RPMI7951 (cell line): Measurements from ENCODE around the gene DGCR8. TPM values are rescaled to one million over a fixed set of nuclear protein-coding genes. Genes with fewer than 3 reads are reported as not detected.
A peak's percentile ranks its signal among the peaks of the same experiment; 100 is the strongest.

Experiments
- DNase-seq: peaks from one replicate; pipeline ENCODE4 v3.0.0-alpha.2; 2012; ENCODE audit warnings: low read depth
- total RNA-seq: library from RNA; depleted of rRNA; stranded (reverse); fragments of >200 nt; shearing (Covaris generic); gene quantifications from 2 replicates; pipeline ENCODE4 v1.2.3, GENCODE V29; 2014; rRNA removed

The DGCR8 gene
- total RNA-seq: 9.2 and 9.9 TPM in 2 replicates

GRCh38 chr22:20079745-20080444, at the start of gene DGCR8:
Gene DGCR8 (plus strand): TSS chr22:20080241. CDS start chr22:20085964, 5,723 bp downstream.
- DNase-seq: peak; percentile 92

- no peak for DNase-seq
Measured at GRCh38 chr22:20031732-20032406, 48.2 kb upstream of the DGCR8 start.

- DNase-seq: no peak
Measured at GRCh38 chr22:20032407-20032991, 47.5 kb upstream of the DGCR8 start.

GRCh38 chr22:20033045-20033706, 46.9 kb upstream of the DGCR8 start:
- no peak for DNase-seq

- DNase-seq: no peak
Measured at GRCh38 chr22:20034143-20034542, 45.9 kb upstream of the DGCR8 start.

GRCh38 chr22:20035375-20036083, 44.5 kb upstream of the DGCR8 start:
- no peak for DNase-seq

GRCh38 chr22:20036084-20036482, 44.0 kb upstream of the DGCR8 start:
- DNase-seq: no peak

GRCh38 chr22:20036535-20037392, 43.3 kb upstream of the DGCR8 start:
- no peak for DNase-seq

- no peak for DNase-seq
Measured at GRCh38 chr22:20037419-20037818, 42.6 kb upstream of the DGCR8 start.

GRCh38 chr22:20038574-20038973, 41.5 kb upstream of the DGCR8 start:
- no peak for DNase-seq

GRCh38 chr22:20039683-20040325, 40.2 kb upstream of the DGCR8 start:
- DNase-seq: no peak

- DNase-seq: no peak
Measured at GRCh38 chr22:20040327-20041200, 39.5 kb upstream of the DGCR8 start.

GRCh38 chr22:20043057-20043996, 36.7 kb upstream of the DGCR8 start:
- DNase-seq: no peak

GRCh38 chr22:20043997-20044342, 36.1 kb upstream of the DGCR8 start:
- no peak for DNase-seq

- no peak for DNase-seq
Measured at GRCh38 chr22:20044495-20045151, 35.4 kb upstream of the DGCR8 start.

- no peak for DNase-seq
Measured at GRCh38 chr22:20046730-20047129, 33.3 kb upstream of the DGCR8 start.

- no peak for DNase-seq
Measured at GRCh38 chr22:20051927-20052308, 28.1 kb upstream of the DGCR8 start.
